GM19023 (cell line): ENCODE data around the gene ABCD4.
A peak's percentile ranks its signal among the peaks of the same experiment; 100 is the strongest.
"Not testable (repeated sequence)": the region's sequence is repeated elsewhere in the genome, so short reads cannot be mapped to it uniquely, and the experiment has no call there.

Source experiments
- ATAC-seq: cut with Tn5 transposase; IDR thresholded peaks from one replicate; pipeline ENCODE4 v1.9.1; 2021; ENCODE audit warnings: mild to moderate bottlenecking, moderate library complexity; ENCODE audit not compliant: unreplicated experiment

Gene ABCD4

DNA sequence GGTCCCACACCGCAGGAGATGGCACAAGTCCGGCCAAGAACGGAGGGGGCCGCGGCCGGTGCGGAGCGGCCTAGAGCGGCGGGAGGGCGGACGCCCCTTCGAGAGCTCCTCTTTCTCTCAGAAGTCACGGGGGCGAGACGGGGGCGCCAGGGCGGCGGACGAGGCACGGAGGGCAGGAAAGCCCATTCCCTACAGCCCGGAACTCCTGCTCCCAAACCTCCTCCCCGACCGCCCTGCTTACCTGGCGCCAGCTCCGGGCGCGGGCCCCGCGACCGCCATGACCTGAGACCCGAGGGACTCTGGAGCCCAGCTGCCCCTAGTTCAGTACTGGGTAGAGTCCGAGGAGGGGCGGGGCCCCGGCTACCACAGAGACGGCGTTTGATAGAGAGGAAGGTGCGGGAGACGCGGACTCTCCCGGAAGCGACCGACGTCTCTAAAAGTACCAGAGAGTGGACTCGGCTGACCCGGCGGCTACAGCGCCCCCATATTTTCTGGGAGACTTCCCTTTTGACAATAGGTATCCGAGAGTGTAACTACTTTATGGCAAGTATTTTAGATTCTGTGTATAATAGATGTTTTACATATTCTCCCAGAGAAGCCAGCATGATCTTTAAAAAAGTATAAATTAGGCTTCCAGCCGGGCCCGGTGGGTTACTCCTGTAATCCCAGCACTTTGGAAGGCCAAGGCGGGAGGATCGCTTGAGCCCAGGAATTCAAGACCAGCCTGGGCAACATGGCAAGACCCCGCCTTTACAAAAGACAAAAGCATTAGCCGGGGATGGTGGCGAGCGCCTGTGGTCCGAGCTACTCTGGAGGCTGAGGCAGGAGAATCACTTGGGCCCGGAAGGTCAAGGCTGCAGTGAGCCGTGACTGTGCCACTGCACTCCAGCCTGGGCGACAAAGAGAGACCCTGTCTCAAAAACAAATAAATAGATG is at the start of gene ABCD4:
Gene ABCD4 (minus strand): TSS at position 301 of the 936 bp plus-strand sequence. CDS start 22 bp downstream, at position 279.
- peak; percentile 99 for ATAC-seq

- no peak for ATAC-seq
These were observed 48.2 kb upstream of the ABCD4 start for GRCh38 chr14:74350928-74351323.

- no peak for ATAC-seq
These were observed 47.6 kb upstream of the ABCD4 start for GRCh38 chr14:74350211-74350927.

GRCh38 chr14:74349757-74350156 is 47.0 kb upstream of the ABCD4 start:
- no peak for ATAC-seq

- ATAC-seq: no peak
These were observed 46.2 kb upstream of the ABCD4 start for GRCh38 chr14:74348735-74349463.

- no peak for ATAC-seq
These were observed 45.6 kb upstream of the ABCD4 start, which contains the start of gene VRTN for GRCh38 chr14:74348241-74348734. VRTN (plus strand) TSS chr14:74348471; CDS start chr14:74356784, 8,313 bp downstream.

GRCh38 chr14:74347795-74348100 is 45.0 kb upstream of the ABCD4 start:
- ATAC-seq: no peak

GRCh38 chr14:74347097-74347794 is 44.5 kb upstream of the ABCD4 start:
- no peak for ATAC-seq

DNA sequence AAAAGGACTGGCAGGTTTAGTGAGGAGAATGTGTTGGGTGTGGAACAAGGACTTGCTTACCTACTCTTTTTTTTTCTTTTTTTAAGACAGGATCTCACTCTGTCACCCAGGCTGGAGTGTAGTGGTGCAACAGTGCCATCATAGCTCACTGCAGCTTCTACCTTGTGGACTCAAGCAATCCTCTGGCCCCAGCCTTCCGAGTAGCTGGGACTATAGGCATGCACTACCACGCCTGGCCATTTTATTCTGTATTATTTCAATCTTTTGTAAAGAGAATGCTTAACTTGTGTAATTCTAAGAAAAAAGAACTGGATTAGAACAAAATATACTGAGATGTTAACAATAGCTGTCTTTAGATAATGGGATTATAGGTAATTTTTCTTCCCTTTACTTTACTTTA is 43.6 kb upstream of the ABCD4 start:
- no peak for ATAC-seq

DNA sequence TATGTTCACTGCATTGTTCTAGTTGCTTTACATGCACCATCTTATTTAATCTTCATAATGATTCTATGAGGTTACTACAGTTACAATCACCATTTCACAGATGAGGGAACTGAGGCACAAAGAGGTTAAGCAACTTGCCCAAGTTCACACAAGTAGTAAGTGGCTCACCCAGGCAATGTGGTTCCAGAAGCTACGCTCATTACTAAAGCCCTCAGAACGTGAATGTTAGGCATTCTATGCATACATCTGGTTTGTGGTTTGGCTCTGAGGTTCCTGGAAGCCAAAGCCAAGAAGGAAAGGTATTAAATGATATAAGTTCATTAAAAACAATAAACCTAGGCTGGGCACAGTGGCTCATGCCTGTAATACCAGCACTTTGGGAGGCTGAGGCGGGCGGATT is 31.2 kb upstream of the ABCD4 start:
- no peak for ATAC-seq

- ATAC-seq: not testable (repeated sequence)
These were observed 27.3 kb upstream of the ABCD4 start for GRCh38 chr14:74329950-74330552.

DNA sequence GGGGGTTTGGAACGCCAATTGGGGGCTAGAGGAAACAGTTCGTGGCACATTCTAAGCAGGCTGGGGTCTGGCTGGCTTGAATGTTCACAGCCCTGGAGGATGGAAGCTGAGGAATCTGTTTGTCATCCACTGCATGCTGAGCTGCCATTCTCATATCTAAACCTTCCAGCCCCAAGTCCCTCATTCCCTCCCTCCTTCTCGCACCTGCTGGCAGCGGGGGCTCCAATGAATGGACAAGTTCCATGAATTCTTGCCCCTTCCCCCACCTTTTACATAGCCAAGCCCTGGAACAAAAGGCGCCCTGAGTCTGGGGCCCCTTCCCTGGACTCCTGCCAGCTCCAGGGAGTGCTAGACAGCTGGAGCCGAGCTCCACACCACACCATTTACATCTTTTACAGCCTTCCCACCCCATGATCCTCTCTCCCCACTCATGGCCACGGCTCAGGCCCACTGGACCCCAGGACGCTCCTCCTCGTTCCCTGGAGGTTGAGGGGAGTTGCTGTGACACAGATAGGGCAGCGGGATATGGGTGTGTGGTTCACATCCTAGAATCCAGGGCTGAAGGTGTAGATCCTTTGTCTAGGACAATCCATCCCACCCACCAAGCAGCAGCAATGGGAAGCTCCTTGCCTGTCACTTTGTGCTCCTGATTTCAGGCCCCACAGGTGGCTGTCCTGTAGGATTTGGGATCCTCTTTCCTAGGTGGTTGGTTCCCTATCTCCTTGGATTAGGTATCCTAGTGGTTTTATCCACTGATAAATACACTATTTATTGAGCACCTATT is 23.8 kb upstream of the ABCD4 start:
- ATAC-seq: no peak

GRCh38 chr14:74325446-74325845 is 22.7 kb upstream of the ABCD4 start:
- ATAC-seq: no peak

DNA sequence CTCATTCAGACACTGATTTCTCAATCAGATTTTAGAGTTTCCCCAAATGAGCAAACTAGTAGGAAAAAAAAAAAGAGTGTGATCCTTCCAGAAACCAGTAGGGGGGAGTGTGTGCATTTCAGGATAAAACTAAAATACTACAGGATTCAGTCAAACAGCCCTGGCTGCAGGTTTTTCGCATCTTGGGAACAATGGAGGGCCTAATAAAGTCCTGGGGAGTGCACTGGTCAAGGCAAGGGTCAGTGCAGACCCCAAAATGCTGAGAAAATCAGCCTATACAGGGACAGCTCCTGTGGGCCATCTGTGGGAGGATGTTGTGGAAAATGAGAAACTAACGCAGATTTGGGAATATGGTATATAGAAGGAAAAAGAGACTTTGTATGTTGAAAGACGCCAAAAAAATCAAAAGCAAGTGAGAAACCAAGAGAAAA is 22.2 kb upstream of the ABCD4 start:
- ATAC-seq: no peak

DNA sequence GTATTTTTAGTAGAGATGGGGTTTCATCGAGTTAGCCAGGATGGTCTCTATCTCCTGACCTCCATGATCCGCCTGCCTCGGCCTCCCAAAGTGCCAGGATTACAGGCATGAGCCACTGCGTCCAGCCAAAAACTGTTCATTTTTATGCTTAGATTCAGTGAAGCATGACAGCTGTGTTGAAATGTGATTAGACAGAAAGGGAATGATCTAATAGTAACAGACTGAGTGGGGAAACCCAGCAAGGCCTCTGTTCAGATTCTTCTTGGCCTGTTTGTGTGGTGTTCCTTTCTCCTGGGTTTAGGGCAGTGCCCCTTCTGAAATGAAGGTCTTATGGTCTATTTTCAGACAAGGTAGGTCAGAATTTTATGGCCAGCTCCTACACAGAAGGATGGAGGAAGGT is 11.8 kb upstream of the ABCD4 start:
- no peak for ATAC-seq

DNA sequence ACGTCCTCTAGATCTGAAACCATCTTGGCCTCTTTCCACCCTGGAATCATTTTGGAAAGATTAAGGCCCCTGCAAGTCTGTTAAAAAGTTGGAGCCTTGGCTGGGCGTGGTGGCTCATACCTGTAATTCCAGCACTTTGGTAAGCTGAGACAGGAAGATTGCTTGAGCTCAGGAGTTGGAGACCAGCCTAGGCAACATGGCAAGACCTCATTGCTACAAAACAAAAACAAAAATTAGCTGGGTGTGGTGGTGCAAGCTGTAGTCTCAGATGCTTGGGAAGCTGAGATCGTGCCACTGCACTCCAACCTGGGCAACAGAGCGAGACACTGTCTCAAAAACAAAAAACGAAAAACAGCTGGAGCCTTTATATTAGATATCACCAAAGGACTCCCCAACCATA is 10.9 kb upstream of the ABCD4 start:
- ATAC-seq: no peak

DNA sequence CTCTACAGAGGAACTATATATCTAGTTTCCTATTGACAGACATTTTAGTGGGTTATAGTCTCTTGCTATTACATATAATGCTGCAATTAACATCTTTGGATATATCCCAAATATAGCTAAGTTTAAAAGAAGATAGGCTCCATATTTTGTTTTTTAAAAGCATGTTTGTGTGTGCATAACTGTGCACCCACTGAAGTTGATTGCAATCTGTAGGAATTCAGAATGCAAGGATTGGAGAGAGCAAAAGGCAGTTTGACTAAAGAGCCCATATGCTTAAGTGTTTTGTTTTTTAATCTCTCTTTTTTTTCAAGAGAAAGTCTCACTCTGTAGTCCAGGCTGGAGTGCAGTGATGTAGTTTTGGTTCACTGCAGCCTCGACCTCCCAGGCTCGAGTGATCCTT is 9.4 kb upstream of the ABCD4 start:
- ATAC-seq: no peak

DNA sequence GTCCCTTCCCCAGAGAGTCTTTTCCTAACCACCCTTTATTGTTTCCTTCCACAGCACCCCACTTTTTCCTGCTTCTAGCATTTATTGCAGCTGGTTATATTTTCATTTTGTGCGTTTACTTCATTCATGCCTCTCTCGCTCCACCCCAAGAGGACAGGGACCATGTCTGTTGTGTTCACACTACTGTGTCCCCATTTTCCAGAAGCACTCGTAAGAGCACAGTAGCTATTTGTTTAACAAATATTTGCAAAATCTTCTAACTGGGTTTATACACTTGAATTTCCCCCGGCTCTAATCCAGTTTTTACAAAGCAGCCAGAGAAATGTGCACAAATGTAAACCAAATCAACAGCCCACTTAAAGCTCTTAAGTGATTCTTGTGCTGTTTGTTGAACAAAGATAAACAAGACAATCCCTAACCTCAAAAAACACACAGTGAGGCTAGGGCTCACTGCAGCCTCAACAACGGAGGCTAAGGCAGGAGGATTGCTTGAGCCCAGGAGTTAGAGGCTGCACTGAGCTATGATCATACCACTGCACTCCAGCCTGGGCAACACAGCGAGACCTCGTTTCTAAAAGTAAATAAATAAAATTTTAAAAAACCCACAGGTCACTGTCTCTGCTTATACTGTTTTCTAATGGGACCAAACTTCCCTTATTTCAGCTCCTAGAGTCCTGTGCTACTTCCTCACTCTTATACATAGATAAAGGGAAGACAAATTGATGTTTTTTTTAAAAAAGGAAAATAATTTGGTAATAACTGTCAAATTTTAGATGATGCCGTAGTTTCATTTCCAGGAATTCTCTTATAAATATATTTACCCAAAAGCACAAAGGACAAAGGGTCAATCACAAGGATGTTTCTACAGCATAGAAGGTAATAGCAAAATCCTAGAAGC is 6.6 kb upstream of the ABCD4 start:
- no peak for ATAC-seq
